H1 (cell line): ENCODE data around the gene MIPOL1. TPM values are rescaled to one million over a fixed set of nuclear protein-coding genes. Genes with fewer than 3 reads are reported as not detected.
A peak's percentile ranks its signal among the peaks of the same experiment; 100 is the strongest.

Source experiments
- CTCF ChIA-PET: fragments of 300-600 bp; sonication (Branson Sonifier 250); formaldehyde crosslinking; loops from one replicate; lab custom pipeline; 2021; ENCODE audit not compliant: partially characterized antibody; lab: Charles Lee
- POLR2A ChIA-PET: fragments of 300-600 bp; sonication (Branson Sonifier 250); formaldehyde crosslinking; loops from one replicate; lab custom pipeline; 2021; ENCODE audit warnings: inconsistent platforms; ENCODE audit not compliant: partially characterized antibody; lab: Charles Lee
- DNase-seq, 2 experiments: peaks; one replicate each; pipeline versions ENCODE4 v3.0.0 to v3.0.0-alpha.2; 2010 to 2022; ENCODE audit warnings: low spot score in 2 of 2, low read depth in 1 of 2, mixed read lengths in 1 of 2
- FAIRE-seq: peaks from 2 replicates; lab custom pipeline; 2011; peaks lifted over from hg19 to GRCh38; lab: Jason Lieb, UNC
- H2AFZ ChIP-seq: 2 replicates; pipeline ENCODE4 v1.8.1; 2012; ENCODE audit warnings: low read length, inconsistent platforms
- H2AK5ac ChIP-seq: 2 replicates; pipeline ENCODE4 v1.6.1; 2013; ENCODE audit warnings: low read depth, low read length
- H2BK120ac ChIP-seq: replicated peaks from 2 replicates; pipeline ENCODE3; 2013; ENCODE audit warnings: low read depth, low read length, inconsistent platforms
- H2BK12ac ChIP-seq: 2 replicates; pipeline ENCODE4 v1.6.1; 2013; ENCODE audit warnings: low read depth, low read length
- H2BK15ac ChIP-seq: 2 replicates; pipeline ENCODE4 v1.6.1; 2013; ENCODE audit warnings: low read length
- H2BK20ac ChIP-seq: 2 replicates; pipeline ENCODE4 v1.6.1; 2013; ENCODE audit warnings: low read length
- H2BK5ac ChIP-seq: 2 replicates; pipeline ENCODE4 v1.6.1; 2013; ENCODE audit warnings: low read depth, low read length
- H3K14ac ChIP-seq: 2 replicates; pipeline ENCODE4 v1.6.1; 2013; ENCODE audit warnings: inconsistent platforms; ENCODE audit not compliant: insufficient read length
- H3K18ac ChIP-seq: 2 replicates; pipeline ENCODE4 v1.6.1; 2013; ENCODE audit warnings: low read length; ENCODE audit errors: extremely low read depth
- H3K23ac ChIP-seq: 2 replicates; pipeline ENCODE4 v1.6.1; 2013; ENCODE audit warnings: inconsistent platforms; ENCODE audit not compliant: insufficient read length
- H3K23me2 ChIP-seq: 2 replicates; pipeline ENCODE4 v1.6.1; 2013; ENCODE audit warnings: low read depth, low read length
- H3K27ac ChIP-seq: 2 replicates; pipeline ENCODE4 v1.6.1; 2011; ENCODE audit warnings: low read depth, low read length, inconsistent platforms
- H3K27me3 ChIP-seq, 4 experiments: replicated peaks in 1 of 4; 1 replicate in 1 of 4; 2 replicates in 3 of 4; pipeline versions ENCODE4 v1.6.1 to v1.8.1; 2011 to 2013; ENCODE audit warnings: low read length in 3 of 4, mild to moderate bottlenecking in 3 of 4, inconsistent platforms in 2 of 4, mixed read lengths in 2 of 4, moderate library complexity in 1 of 4; ENCODE audit not compliant: control insufficient read depth in 3 of 4, insufficient read depth in 3 of 4; ENCODE audit errors: extremely low read depth in 1 of 4
- H3K36me3 ChIP-seq, 4 experiments: 2 replicates each; pipeline versions ENCODE4 v1.6.1 to v1.8.1; 2011 to 2013; ENCODE audit warnings: mild to moderate bottlenecking in 4 of 4, low read length in 3 of 4, moderate library complexity in 2 of 4, control low read depth in 1 of 4, inconsistent platforms in 1 of 4; ENCODE audit not compliant: insufficient read depth in 4 of 4, control insufficient read depth in 2 of 4
- H3K4ac ChIP-seq: replicated peaks from 2 replicates; pipeline ENCODE3; 2013; ENCODE audit warnings: low read length, low read depth, mixed read lengths, inconsistent platforms; ENCODE audit not compliant: insufficient read length
- H3K4me1 ChIP-seq, 4 experiments: replicated peaks in 1 of 4; 1 replicate in 1 of 4; 2 replicates in 3 of 4; pipeline versions ENCODE4 v1.6.1 to v1.8.1; 2011 to 2013; ENCODE audit warnings: low read length in 3 of 4, inconsistent platforms in 2 of 4, mixed read lengths in 1 of 4; ENCODE audit not compliant: insufficient read depth in 4 of 4, control insufficient read depth in 3 of 4
- H3K4me2 ChIP-seq, 2 experiments: 2 replicates each; pipeline versions ENCODE4 v1.6.1 to v1.8.1; 2011 to 2013; ENCODE audit warnings: low read depth in 2 of 2, low read length in 2 of 2, control low read depth in 1 of 2, inconsistent platforms in 1 of 2, mild to moderate bottlenecking in 1 of 2; ENCODE audit not compliant: insufficient read depth in 1 of 2
- H3K4me3 ChIP-seq, 4 experiments: fragments of 200-600, 300-600 bp in 1 of 4; sonication (generic), shearing (Covaris generic), sonication (Bioruptor Twin) in 1 of 4; 2 replicates each; pipeline versions ENCODE4 v1.5.1 to v1.8.1; 2011 to 2016; ENCODE audit warnings: low read length in 4 of 4, low read depth in 3 of 4, control low read depth in 2 of 4, inconsistent platforms in 2 of 4, mild to moderate bottlenecking in 2 of 4, mixed read lengths in 1 of 4, moderate library complexity in 1 of 4; ENCODE audit not compliant: insufficient read depth in 2 of 4; ENCODE audit errors: extremely low read depth in 1 of 4
- H3K56ac ChIP-seq: replicated peaks from 2 replicates; pipeline ENCODE3; 2013; ENCODE audit warnings: low read depth, mild to moderate bottlenecking, mixed read lengths, low read length, inconsistent platforms; ENCODE audit not compliant: insufficient read length
- H3K79me1 ChIP-seq: 2 replicates; pipeline ENCODE4 v1.6.1; 2013; ENCODE audit warnings: low read depth, low read length, control low read depth
- H3K79me2 ChIP-seq, 2 experiments: 2 replicates each; pipeline versions ENCODE4 v1.6.1 to v1.8.1; 2012 to 2013; ENCODE audit warnings: low read length in 2 of 2, mild to moderate bottlenecking in 2 of 2, inconsistent platforms in 1 of 2; ENCODE audit not compliant: insufficient read depth in 2 of 2, control insufficient read depth in 1 of 2
- H3K9ac ChIP-seq, 4 experiments: replicated peaks in 1 of 4; 1 replicate in 1 of 4; 2 replicates in 3 of 4; pipeline versions ENCODE4 v1.6.1 to v1.8.1; 2011 to 2013; ENCODE audit warnings: low read depth in 3 of 4, low read length in 3 of 4, control low read depth in 2 of 4, mild to moderate bottlenecking in 2 of 4, moderate library complexity in 2 of 4, inconsistent platforms in 1 of 4; ENCODE audit errors: extremely low read depth in 1 of 4
- H3K9me3 ChIP-seq, 2 experiments: 2 replicates each; pipeline versions ENCODE4 v1.6.1 to v1.8.1; 2012 to 2013; ENCODE audit warnings: mild to moderate bottlenecking in 2 of 2, moderate library complexity in 2 of 2, control low read depth in 1 of 2, inconsistent platforms in 1 of 2, low read depth in 1 of 2, low read length in 1 of 2, mixed read lengths in 1 of 2; ENCODE audit not compliant: insufficient read depth in 2 of 2
- H4K20me1 ChIP-seq, 2 experiments: replicated peaks in 1 of 2; 2 replicates each; pipeline versions ENCODE3 to v1.8.1; 2011 to 2013; ENCODE audit warnings: inconsistent platforms in 2 of 2, low read length in 2 of 2, mild to moderate bottlenecking in 1 of 2; ENCODE audit not compliant: insufficient read depth in 2 of 2, control insufficient read depth in 1 of 2
- H4K5ac ChIP-seq: 2 replicates; pipeline ENCODE4 v1.6.1; 2013; ENCODE audit warnings: low read length, low read depth, mixed read lengths, inconsistent platforms; ENCODE audit not compliant: insufficient read length
- H4K8ac ChIP-seq: 2 replicates; pipeline ENCODE4 v1.8.0; 2013; ENCODE audit warnings: mild to moderate bottlenecking, moderate library complexity, low read length, inconsistent platforms; ENCODE audit not compliant: insufficient read depth; ENCODE audit errors: extremely low read depth
- H4K91ac ChIP-seq: replicated peaks from 2 replicates; pipeline ENCODE3; 2013; ENCODE audit warnings: low read length, mixed read lengths, inconsistent platforms; ENCODE audit not compliant: insufficient read length
- BACH1 ChIP-seq: IDR thresholded peaks from 2 replicates; pipeline ENCODE4 v1.6.1; 2012; ENCODE audit warnings: low read length, improper control_type of control experiment
- CBX5 ChIP-seq: fragments of 300-800, 300-1000 bp; sonication (generic); IDR thresholded peaks from 2 replicates; pipeline ENCODE4 v1.7.1; 2016; ENCODE audit warnings: antibody characterized with exemption, low read length, low read depth
- CEBPB ChIP-seq: IDR thresholded peaks from 2 replicates; pipeline ENCODE4 v1.6.1; 2012; ENCODE audit warnings: low read depth, low read length
- CHD1 ChIP-seq: IDR thresholded peaks from 2 replicates; pipeline ENCODE4 v1.6.1; 2012; ENCODE audit warnings: low read depth, low read length, improper control_type of control experiment
- CHD2 ChIP-seq: IDR thresholded peaks from 2 replicates; pipeline ENCODE4 v1.6.1; 2012; ENCODE audit warnings: low read length, improper control_type of control experiment
- EZH2 ChIP-seq: fragments of 200-600 bp; sonication (generic); IDR thresholded peaks from 2 replicates; pipeline ENCODE4 v1.7.1; 2012; ENCODE audit warnings: low read depth, mild to moderate bottlenecking, moderate library complexity, low read length, inconsistent platforms; ENCODE audit not compliant: severe bottlenecking
- JUN ChIP-seq: IDR thresholded peaks from 2 replicates; pipeline ENCODE4 v1.6.1; 2011; ENCODE audit warnings: low read depth, mild to moderate bottlenecking, improper control_type of control experiment, low read length
- JUND ChIP-seq: IDR thresholded peaks from 2 replicates; pipeline ENCODE4 v1.6.1; 2011; ENCODE audit warnings: mild to moderate bottlenecking, improper control_type of control experiment, low read length
- PHF8 ChIP-seq: fragments of 200-600 bp; sonication (generic); conservative IDR thresholded peaks from 2 replicates; pipeline ENCODE4 v1.7.1; 2012; ENCODE audit warnings: low read depth, mild to moderate bottlenecking, inconsistent platforms, low read length, moderate library complexity
- TBP ChIP-seq: IDR thresholded peaks from 2 replicates; pipeline ENCODE4 v1.6.1; 2011; ENCODE audit warnings: low read depth, low read length, improper control_type of control experiment
- WGBS, 2 experiments: shearing (Covaris generic) in 1 of 2; methylation state at CpG; one replicate each; pipeline versions ENCODE4 v1.1.6 to v1.1.7; 2013 to 2015; ENCODE audit warnings: low lambda C conversion rate in 2 of 2, mixed read lengths in 2 of 2, inconsistent platforms in 1 of 2, low coverage in 1 of 2, missing lambda C conversion rate in 1 of 2; ENCODE audit not compliant: insufficient replicate concordance in 2 of 2, insufficient coverage in 1 of 2, insufficient read length in 1 of 2; ENCODE audit errors: extremely low coverage in 1 of 2, missing lambda C conversion rate in 1 of 2; 5-methylcytosine and 5-hydroxymethylcytosine counted together
- polyA plus RNA-seq, 7 experiments: library from polyadenylated mRNA; depleted of rRNA in 3 of 7; stranded (reverse) in 5 of 7; unstranded in 2 of 7; fragments of >200 nt in 5 of 7; fragments of 200-250 nt in 2 of 7; gene quantifications; 1 replicate in 5 of 7; 2 replicates in 1 of 7; 4 replicates in 1 of 7; pipeline versions ENCODE4 v1.2.1 to v1.2.3, GENCODE V29; 2011 to 2013; ENCODE audit warnings: missing spikeins in 2 of 7, mixed read lengths in 2 of 7
- total RNA-seq: library from RNA; stranded (reverse); fragmentation: NEBNext Ultra II Directional; extraction: Animal tissue kit (Norgen Biotek cat#: 25700); gene quantifications from 2 replicates; pipeline ENCODE4 v1.2.1, GENCODE V29; 2021

Gene MIPOL1
- total and polyA plus RNA-seq, 2 of the 8 experiments (the other 6 are each of a cell fraction or from before 2014, with no cell fraction given): 2.8 to 23.9 TPM

DNA sequence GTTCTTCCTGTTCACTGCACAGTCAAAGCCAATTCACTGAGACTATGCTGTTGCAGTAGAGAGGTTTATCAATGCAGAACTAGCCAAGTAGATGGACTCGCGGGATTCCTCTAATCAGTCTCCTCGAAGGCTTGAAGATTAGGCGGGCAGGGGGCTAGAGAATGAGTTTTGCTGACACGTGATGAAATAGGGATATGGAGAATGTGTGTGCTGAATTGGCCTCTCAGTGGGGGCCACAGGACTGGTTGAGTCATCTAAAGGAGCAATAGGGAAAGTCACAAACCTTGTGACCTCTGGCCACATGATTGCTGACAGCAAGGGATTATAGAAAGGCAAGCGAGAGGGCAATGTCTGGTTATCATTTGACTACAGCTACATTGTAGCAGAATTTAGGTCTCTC, 12.7 kb downstream of the MIPOL1 start:
- H3K23me2 ChIP-seq: no peaks in the 10 kb centered on the region
- TF ChIP-seq EZH2: no peak
- no peak for TF ChIP-seq CEBPB
- TF ChIP-seq PHF8: no peak
- TF ChIP-seq JUND: no peak
- TF ChIP-seq TBP: no peak
- TF ChIP-seq CBX5: no peak
- TF ChIP-seq CHD1: no peak
- TF ChIP-seq BACH1: no peak
- TF ChIP-seq CHD2: no peak
- TF ChIP-seq JUN: no peak

More for the DNA sequence above, 12.7 kb downstream of the MIPOL1 start:
- Histone ChIP-seq H3K4me2 (no peak overlapping the region), H2BK12ac (no peak overlapping the region), H3K18ac (no peak overlapping the region), H2AK5ac (no peak overlapping the region), H3K79me2 (peaks cover 3 to 24% of the 10 kb centered on the region in 2 experiments; a peak in 3 of 4 replicates), H4K91ac (no peak overlapping the region), H3K4me1 (no peaks in the 10 kb centered on the region), H2BK5ac (no peak overlapping the region), H3K4me3 (no peak overlapping the region), H4K5ac (no peak overlapping the region), H3K79me1 (no peaks in the 10 kb centered on the region; the same call in 1 of the 2 replicates), H2BK20ac (no peak overlapping the region), H3K27me3 (no peaks in the 10 kb centered on the region), H3K9me3 (peaks cover 13 to 20% of the 10 kb centered on the region in 2 experiments), H4K20me1 (no peaks in the 10 kb centered on the region), H3K56ac (no peak overlapping the region), H3K27ac (no peak overlapping the region), H3K36me3 (no peaks in the 10 kb centered on the region; a peak in 2 of 8 replicates), H2BK15ac (no peak overlapping the region), H3K23ac (no peak overlapping the region), H3K9ac (no peak overlapping the region), H2BK120ac (no peak overlapping the region), H4K8ac (no peak overlapping the region), H3K4ac (no peak overlapping the region), H3K14ac (no peak overlapping the region), H2AFZ (no peak overlapping the region)
- 96% methylated on average over 6 of the region's 6 CpGs; no CpG with 5 or more reads in 1 of the 2 experiments for WGBS, 2 experiments
- DNase-seq (peak in 1 of 2 experiments; percentile 3), FAIRE-seq (no peak)
- POLR2A ChIA-PET: no interaction called here
- CTCF ChIA-PET: no interaction called here
